ENCODE measurements around the gene RAPH1.
"Not testable (repeated sequence)": the region's sequence is repeated elsewhere in the genome, so short reads cannot be mapped to it uniquely, and the experiment has no call there.

- not testable (repeated sequence) for TF ChIP-seq POLR2A (IDR thresholded peaks at IDR 0.05)
- TF ChIP-seq, protein P1, sequence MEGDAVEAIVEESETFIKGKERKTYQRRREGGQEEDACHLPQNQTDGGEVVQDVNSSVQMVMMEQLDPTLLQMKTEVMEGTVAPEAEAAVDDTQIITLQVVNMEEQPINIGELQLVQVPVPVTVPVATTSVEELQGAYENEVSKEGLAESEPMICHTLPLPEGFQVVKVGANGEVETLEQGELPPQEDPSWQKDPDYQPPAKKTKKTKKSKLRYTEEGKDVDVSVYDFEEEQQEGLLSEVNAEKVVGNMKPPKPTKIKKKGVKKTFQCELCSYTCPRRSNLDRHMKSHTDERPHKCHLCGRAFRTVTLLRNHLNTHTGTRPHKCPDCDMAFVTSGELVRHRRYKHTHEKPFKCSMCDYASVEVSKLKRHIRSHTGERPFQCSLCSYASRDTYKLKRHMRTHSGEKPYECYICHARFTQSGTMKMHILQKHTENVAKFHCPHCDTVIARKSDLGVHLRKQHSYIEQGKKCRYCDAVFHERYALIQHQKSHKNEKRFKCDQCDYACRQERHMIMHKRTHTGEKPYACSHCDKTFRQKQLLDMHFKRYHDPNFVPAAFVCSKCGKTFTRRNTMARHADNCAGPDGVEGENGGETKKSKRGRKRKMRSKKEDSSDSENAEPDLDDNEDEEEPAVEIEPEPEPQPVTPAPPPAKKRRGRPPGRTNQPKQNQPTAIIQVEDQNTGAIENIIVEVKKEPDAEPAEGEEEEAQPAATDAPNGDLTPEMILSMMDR (IDR thresholded peaks at IDR 0.05) = not testable (repeated sequence)
These were observed 5.5 kb upstream of the RAPH1 start for GRCh38 chr2:203540598-203540997.
